SHP77 (cell line): ENCODE results near the gene UNC79.

ENCODE experiments used
- DNase-seq, 2 experiments: peaks; one replicate each; lab custom pipeline; 2025; lab: John Stamatoyannopoulos, UW

UNC79 gene

DNA sequence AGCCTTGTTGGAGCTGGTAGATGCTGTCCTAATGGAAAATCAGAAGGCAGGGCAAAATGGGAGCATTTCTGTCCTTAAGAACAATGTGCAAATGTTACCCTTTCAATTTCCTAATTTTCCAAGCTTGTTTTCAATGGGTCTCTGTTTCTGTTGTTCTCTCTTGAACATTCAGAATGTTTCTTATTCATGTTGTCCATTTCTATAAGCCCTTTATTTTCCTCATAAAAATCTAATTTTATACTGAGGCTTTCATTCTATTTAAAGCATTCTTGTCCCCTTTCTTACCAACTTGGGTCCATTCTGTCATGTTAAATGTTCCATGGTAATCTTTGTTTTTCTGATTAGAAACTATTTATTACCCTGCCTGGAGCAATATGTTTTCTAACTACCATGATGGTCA is 232.6 kb downstream of the UNC79 start:
- DNase-seq: no peak

DNA sequence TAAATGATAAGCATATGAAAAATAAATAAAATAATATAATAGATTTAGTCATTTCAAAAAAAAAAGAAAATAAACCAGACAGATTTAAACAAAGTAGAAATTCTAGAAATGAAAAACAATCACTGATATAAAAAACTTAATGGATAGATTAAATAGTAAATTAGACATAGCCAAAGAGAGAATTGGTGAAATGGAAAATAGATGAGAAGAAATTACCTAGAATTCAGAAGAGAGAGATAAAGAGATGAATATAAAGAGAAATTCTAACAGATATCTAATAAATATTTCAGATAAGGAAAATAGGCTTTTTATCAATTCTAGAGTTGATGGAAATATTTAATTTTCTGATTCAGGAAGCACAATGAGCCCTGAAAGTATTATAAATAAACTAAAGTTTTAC is 234.4 kb downstream of the UNC79 start:
- DNase-seq: no peak

DNA sequence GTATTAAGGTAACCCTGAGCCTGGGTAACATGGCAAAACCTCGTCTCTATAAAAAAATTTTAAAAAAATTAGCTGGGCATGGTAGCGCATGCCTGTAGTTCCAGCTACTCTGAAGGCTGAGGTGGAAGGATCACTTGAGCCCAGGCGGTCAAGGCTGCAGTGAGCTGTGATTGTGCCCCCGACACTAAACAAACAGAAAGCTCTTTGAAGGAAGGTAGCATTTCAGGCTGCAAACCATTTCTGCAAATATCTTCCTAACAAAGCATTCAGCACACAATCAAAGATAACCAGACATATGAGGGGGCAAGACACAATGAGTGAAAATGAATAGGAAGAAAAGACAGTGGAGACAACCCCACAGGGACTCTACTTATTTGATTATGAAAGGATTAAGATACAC is 238.9 kb downstream of the UNC79 start:
- no peak for DNase-seq

DNA sequence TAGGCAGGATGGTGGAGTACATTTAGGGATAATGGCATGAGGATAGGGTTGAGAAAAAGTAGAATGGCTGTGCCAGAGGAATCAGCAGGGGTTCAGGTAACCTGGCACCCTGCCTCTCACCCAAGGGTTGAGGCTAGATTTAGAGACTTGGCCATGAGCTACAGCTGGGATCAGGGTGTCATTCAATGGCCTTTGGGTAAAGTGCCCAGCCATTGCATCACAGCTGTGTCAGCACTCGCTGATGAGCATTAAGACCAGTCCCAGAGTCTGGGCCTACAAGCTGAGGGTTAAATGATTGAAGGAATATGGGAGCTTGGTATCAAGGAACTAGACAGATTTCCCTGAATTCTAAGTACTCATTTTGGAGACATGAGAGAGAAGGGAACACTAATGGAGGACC is 243.6 kb downstream of the UNC79 start:
- no peak for DNase-seq

GRCh38 chr14:93675651-93676050 is 244.9 kb downstream of the UNC79 start:
- no peak for DNase-seq

DNA sequence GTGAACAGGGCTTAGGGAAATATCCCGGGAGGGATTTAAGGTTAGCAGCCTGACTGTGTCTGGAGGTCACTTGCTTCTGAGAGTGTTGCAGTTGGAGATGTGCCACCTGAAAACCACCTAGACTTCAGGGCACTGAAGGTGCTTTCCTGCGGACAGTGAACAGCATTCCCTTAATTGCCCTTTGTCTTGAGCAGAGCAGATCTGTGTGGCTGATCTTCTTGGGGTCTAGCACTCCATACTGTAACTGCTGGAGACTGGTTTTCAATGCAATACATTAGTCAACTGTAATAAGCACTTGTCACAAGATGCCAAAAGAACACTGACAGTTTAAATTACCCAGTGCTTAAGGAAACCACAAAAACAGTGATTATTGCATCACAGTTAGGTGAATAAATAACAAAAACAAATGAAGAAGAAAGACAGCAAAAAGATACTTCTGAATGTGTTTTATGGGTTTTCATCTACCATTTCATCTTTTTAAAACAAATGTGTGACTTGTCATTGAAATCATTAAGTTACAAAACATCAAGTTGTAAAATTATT is 245.7 kb downstream of the UNC79 start:
- no peak for DNase-seq

DNA sequence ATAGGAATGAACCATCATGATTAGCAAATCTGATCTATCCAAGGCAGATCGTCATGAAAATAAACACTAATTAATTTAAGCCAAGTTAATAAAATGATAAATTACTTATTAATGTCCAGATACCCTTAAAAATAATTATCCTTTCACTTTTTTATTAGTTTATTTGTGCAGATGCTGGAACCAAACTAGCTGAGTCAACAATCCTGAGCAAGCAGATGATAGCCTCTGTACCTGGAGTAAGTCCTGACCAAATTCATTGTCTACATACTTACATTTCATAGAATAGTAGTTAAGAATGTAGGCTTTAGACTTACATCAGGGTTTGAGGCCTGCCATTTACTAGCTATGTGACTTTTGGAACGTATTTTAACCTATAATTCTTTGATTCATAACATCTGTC is 251.7 kb downstream of the UNC79 start:
- DNase-seq: no peak

DNA sequence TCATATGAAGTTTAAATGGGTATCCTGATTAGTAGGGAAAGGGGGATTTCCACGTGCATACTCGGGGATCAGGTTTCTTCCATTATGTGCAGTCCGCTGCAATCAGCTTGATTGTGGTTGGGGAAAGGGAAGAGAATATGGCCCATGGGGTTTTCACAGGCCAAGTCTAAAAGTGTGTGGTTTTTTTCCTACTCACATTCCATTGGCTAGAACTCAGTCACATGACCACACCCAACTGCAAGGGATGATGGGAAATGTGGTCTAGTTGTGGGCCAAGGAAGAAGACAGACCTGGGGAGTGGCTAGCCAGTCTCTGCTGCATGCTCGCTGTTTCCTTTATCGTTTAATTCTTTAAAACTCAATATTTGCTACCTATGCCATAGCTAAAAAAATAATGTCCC is 252.5 kb downstream of the UNC79 start:
- no peak for DNase-seq

DNA sequence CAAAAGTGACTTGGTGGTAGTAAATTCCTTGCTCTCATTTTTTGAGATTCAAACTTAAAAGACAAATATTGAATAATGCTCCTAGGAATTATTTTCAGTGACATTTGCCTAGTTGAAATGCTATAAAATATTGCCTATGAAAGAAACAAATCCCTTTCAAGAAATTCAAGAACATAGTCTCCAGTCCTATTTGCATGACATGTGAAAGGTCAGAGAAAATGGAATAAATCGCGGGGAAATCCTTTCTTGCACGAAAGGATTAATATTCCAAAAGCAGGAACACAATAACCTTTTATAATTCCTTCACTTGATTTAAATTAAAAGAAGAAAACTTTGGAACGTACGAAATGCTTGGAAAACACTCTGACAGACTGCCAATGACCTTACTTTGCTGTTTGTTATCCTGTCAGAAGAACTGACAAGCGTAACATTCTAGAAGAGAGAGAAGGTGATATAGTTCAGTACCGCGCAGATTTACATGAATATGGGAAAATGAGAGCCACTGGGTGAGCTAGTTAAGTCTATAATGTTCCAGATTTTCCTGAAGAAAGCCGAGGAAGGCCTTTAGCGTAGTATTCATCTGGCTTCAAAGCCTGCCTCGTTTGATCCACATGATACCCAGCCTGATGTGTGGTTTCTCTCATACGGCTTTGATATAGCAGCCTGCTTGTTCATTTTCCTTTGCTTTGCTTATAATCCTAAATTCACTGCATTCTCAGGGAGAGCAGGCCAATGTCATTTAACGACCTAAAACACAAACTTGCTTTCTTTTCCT is 254.6 kb downstream of the UNC79 start:
- no peak for DNase-seq

DNA sequence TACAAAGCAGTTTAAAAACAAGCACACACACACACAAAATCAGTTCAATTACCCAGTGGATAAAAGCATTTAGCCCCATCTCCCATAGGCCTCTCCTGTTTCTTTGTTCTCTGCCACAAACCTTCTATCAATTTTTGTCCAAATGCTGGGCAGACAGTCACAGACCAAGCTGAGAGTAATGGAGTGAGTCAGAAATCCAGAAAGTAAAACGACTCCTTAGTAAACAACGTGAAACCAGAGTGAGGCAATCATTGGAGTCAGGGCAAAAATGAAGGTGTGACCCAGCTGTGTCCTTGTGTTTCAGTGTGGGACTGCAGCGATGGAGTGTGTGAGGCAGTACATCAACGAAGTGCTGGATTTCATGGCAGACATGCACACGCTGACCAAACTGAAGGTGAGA is 255.5 kb downstream of the UNC79 start:
- no peak for DNase-seq

- no peak for DNase-seq
Observed at GRCh38 chr14:93688239-93688666, 257.5 kb downstream of the UNC79 start.

DNA sequence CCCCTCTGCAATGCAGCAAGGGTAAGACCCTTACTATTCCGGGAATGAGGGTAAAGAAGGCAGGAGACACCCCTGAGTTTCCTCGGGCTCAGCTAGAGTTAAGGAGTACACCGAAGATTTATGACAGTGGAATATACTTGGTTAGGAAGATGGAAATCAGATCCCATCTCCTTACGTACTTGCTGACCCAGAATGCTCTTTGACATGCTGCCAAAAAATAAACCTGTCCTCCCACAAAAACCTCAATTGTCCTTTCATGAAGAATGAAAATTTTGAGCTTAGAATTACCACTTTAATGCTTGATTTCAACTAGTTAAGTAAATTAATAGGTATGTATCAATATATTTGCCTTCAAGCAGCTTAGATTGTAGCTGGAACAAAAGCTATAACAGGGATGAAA is 258.1 kb downstream of the UNC79 start:
- DNase-seq: no peak

DNA sequence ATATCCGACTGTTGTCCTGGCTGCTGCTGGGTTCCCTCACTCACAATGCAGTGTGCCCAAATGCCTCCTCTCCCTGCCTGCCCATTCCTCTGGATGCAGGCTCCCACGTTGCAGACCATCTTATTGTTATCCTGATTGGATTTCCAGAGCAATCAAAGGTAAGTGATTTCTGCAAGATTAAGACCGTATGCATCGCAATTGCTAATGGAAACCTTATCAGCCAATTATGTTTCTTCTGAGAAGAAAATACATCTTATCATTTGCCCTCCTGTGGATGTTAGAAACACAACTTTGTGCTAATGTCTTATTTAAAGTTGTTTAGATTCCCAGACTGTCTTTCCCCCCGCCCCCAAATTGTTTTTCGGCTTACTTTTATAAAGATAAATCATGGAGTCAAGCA is 259.4 kb downstream of the UNC79 start:
- no peak for DNase-seq

DNA sequence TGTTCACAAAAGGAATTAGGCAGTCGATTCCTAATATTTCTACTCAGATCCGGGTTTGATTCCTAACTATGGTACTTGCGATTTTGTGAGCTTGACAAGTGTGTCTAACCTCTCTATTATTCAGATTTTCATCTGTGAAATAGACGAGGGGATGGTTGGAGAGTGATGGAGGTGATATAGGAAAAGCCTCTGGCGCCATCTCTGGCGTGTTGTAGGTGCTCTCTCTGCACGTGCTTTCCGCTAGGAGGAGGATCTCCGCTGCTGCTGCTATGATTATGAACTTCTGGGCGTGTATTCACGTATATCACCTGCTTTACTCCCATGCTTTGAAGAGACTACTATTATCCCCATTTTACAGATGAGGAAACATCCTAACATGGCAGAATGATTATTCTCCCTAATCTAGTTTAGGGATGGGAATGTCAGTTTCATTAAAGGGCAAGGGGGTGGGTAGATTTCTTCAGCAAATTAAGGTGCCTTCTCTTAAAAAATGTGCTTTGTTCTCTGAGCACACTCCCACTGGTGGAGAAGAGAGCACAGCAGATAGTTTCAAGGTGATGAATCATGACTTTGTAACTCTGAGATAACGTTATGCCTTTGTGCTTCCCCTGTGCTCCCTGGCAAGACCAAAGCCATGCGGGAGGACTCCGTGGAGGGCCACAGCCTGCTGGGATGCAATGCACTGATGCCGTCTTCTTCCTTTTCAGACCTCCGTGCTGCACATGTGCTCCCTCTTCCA is 260.5 kb downstream of the UNC79 start:
- no peak for DNase-seq

DNA sequence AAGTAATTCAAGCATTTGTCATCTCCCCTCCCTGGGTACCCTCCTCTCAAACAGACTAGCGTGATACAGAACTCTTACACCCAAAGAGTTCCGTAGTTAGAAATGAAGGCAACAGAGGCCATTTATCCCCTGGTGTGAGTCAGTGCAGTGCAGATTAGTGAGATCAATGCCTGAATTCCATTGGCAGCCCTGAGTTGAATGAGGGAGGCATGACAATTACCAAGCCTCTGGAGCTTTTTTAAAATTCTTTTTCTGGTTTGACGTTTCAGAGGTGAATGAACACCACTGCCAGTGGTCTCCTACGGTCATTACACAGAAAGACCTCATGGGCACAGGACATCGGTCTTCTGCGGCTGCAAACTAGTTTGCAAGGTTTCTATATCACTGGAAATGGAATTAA is 263.2 kb downstream of the UNC79 start:
- no peak for DNase-seq

GRCh38 chr14:93700928-93701327 is 270.2 kb downstream of the UNC79 start:
- no peak for DNase-seq

GRCh38 chr14:93701562-93701961 is 270.8 kb downstream of the UNC79 start:
- no peak for DNase-seq

GRCh38 chr14:93702946-93703345 is 272.2 kb downstream of the UNC79 start:
- no peak for DNase-seq

GRCh38 chr14:93703941-93704340 is 273.2 kb downstream of the UNC79 start:
- no peak for DNase-seq

DNA sequence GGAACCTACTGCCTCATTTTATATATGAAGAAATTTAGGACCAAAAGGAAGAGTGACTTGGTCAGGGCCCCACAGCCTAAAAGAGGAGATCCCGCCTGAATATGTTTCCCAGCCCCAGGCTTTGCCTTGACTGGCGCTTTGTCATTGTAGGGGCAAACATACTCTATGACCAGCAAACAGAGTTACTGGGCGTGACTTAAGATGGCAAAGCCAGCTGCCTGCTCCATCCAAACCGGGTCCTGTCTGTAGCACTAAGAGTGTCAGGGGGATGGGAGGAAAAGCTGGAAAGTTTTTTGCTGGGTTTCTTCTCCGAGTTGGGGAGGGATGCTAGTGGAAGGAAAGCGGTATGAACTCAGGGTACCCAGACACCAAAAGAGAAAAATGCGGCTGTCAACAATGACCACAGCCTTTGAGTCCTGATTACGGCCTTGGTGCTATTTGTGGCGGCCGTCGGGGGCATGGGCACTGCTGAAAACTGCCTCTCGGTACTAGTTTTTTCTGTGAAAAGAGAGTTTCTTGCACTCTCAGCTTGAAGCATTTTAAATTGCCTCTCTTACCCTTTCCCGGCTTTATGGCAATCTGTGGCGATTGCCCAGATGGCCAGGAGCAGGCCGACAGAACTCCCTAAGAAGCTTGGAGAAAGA is 274.9 kb downstream of the UNC79 start:
- DNase-seq: no peak

DNA sequence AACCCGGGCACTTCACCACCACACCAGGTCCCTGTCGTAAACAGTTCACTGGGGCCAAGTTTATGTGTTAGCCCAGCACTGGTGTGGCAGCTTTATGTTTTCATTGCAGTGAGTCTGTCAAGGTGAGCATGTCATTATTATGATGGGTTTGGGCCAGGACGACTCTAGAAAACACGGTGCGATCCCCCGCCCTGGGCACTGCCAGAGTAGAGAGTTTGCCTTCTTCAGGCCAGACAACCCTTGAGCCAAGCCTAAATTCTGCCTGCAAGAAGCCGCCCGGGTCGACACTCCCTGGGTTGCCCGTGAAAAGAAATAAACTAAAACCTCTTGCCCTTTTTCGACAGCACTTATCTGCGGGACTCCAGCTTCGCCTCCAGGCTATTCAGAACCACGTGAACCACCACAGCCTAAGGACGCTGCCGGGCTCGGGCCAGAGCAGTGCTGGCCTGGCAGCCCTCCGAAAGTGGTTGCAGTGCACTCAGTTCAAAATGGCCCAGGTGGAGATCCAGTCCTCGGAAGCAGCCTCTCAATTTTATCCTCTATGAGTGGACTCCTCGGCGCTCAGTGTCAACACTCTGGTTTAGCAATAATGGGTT is 275.7 kb downstream of the UNC79 start:
- DNase-seq: no peak

DNA sequence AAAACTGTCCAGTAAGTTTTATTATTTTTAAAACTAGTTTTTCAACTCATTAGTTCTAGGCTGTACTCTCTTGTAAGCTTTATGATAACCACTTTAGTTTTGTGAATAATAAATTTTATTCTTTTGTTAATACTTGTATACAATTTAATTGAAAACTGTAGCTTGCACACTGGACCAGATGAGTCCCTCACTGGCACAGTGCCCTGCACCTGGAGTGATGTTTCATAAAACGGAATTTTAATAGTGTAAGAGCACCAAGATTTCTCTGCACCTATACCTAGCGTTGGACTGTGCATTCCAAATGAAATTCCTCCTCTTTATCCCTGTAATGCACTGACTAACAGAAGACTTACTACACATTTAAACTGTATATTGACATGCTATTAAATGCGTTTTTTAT is 276.7 kb downstream of the UNC79 start:
- no peak for DNase-seq
